Transverse colon (tissue), 4 donors: ENCODE data around the gene ERLIN1. TPM values are rescaled to one million over a fixed set of nuclear protein-coding genes. Genes with fewer than 3 reads are reported as not detected.

Experiments used
- DNase-seq: peaks from one replicate; pipeline ENCODE4 v3.0.0-alpha.2; 2019
- H3K27ac ChIP-seq, 4 donors: fragments of 200-600 bp; sonication (generic); 2 replicates each; pipeline ENCODE4 v1.5.1; 2016 to 2018; ENCODE audit warnings: inconsistent platforms in 4 of 4
- H3K27me3 ChIP-seq: fragments of 200-600 bp; sonication (generic); 2 replicates; pipeline ENCODE4 v1.5.1; 2017; ENCODE audit warnings: inconsistent platforms
- H3K36me3 ChIP-seq, 4 donors: fragments of 200-600 bp; sonication (generic); 2 replicates each; pipeline ENCODE4 v1.5.1; 2017 to 2019; ENCODE audit warnings: inconsistent platforms in 4 of 4
- H3K4me1 ChIP-seq, 4 donors: fragments of 200-600 bp; sonication (generic); 2 replicates each; pipeline ENCODE4 v1.5.1; 2017 to 2020; ENCODE audit warnings: inconsistent platforms in 4 of 4
- H3K4me3 ChIP-seq, 4 donors: fragments of 200-600 bp; sonication (generic); 1 replicate in 1 of 4; 2 replicates in 3 of 4; pipeline versions ENCODE4 v1.5.1 to v1.6.1; 2017 to 2019; ENCODE audit warnings: inconsistent platforms in 4 of 4
- H3K9me3 ChIP-seq, 2 donors: fragments of 200-600 bp; sonication (generic); 2 replicates each; pipeline ENCODE4 v1.5.1; 2017 to 2019; ENCODE audit warnings: inconsistent platforms in 2 of 2
- CTCF ChIP-seq, 5 experiments: fragments of 200-600 bp in 3 of 5; fragments of 450-650 bp in 2 of 5; sonication (generic) in 3 of 5; IDR thresholded peaks; 1 replicate in 2 of 5; 2 replicates in 3 of 5; pipeline ENCODE4 v1.5.1; 2016 to 2017; ENCODE audit warnings: antibody characterized with exemption in 5 of 5, inconsistent platforms in 3 of 5, mild to moderate bottlenecking in 2 of 5, moderate library complexity in 1 of 5
- EP300 ChIP-seq: sonication (generic); formaldehyde crosslinking; IDR thresholded peaks from one replicate; pipeline ENCODE4 v1.6.1; 2017; ENCODE audit warnings: antibody characterized with exemption, low read depth
- POLR2A ChIP-seq: fragments of 450-650 bp; IDR thresholded peaks from one replicate; pipeline ENCODE4 v1.6.1; 2016; ENCODE audit warnings: antibody characterized with exemption, mild to moderate bottlenecking, moderate library complexity
- POLR2AphosphoS5 ChIP-seq, 3 donors: sonication (generic); formaldehyde crosslinking; IDR thresholded peaks; one replicate each; pipeline ENCODE4 v1.6.1; 2016; ENCODE audit warnings: antibody characterized with exemption in 3 of 3
- WGBS, 2 donors: methylation state at CpG; one replicate each; pipeline ENCODE4 v1.1.5; 2018; ENCODE audit warnings: low coverage in 1 of 2; 5-methylcytosine and 5-hydroxymethylcytosine counted together
- in situ Hi-C, 4 donors: fragments of 200-750 bp; cut with MboI; loops; one replicate each; pipeline versions ENCODE4 v1.15.0 to v1.15.1; 2017; ENCODE audit warnings: low sequenced_read_pairs in 3 of 4, low pct_ligation_motif_present in 1 of 4, low pct_unique_long_range_greater_than_20kb in 1 of 4
- intact Hi-C: fragments of 100-400 bp; cut with DNase I; formaldehyde crosslinking; loops from one replicate; pipeline ENCODE4 v1.15.1; 2023; ENCODE audit warnings: low total_unique reads
- total RNA-seq, 4 donors: library from RNA; depleted of rRNA; stranded (reverse); fragments of >200 nt; gene quantifications; one replicate each; pipeline ENCODE4 v1.1.0, GENCODE V29; 2016

Gene ERLIN1
- total RNA-seq, 4 donors from 2014 or later = 21.7 to 41.0 (median 39.6) TPM

DNA sequence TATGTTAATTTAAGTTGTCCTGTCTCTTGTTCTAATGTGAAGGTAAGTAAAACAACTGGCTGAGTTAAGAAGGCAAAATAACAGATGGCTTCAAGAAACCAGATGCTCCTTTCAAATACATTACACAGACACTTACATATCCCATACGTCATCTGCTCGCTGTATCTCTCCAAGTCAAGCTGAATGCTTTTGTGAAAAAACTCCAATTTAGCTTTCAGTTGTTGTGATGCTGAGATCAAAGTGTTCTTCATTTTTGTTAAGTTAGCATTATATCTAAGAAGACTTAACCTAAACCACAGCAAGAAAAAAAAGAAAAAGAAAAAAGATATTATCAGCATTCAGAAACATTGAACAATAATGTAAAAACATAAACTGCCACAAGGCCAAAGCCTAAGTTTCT, 18.5 kb upstream of the ERLIN1 start:
- WGBS, 2 donors = 45 to 90% methylated on average over 2 of the region's 2 CpGs
- intact Hi-C loops = no loop called here
- H3K4me3 ChIP-seq = no peak overlapping the region
- peaks cover 0 to 84% (median 24%) of the 10 kb centered on the region in 4 donors for H3K36me3 ChIP-seq
- H3K4me1 ChIP-seq = no peaks in the 10 kb centered on the region
- DNase-seq = no peak
- in situ Hi-C loops = no loop called here
- H3K27me3 ChIP-seq = no peaks in the 10 kb centered on the region
- TF ChIP-seq EP300 (no peak), POLR2AphosphoS5 (IDR thresholded peaks at IDR 0.05) (no peak)
- H3K9me3 ChIP-seq = no peaks in the 10 kb centered on the region
- no peak overlapping the region for H3K27ac ChIP-seq

DNA sequence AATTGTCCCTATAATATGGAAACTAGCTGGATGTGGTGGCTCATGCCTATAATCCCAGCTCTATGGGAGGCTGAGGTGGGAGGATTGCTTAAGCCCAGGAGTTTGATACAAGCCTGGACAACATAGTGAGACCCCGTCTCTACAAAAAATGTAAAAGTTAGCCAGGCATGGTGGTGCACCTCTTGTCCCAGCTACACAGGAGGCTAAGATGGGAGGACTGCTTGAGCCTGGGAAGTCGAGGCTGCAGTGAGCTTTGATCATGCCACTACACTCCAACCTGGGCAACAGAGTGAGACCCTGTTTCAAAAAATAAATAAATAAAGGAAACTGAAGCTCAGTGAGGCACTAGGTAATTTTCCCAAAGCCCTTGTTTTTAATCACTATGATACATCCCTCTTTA, 15.7 kb upstream of the ERLIN1 start:
- no peak for DNase-seq
- in situ Hi-C loops = no loop called here
- Histone ChIP-seq H3K9me3 (no peaks in the 10 kb centered on the region), H3K4me1 (no peaks in the 10 kb centered on the region), H3K4me3 (no peak overlapping the region), H3K27me3 (no peaks in the 10 kb centered on the region), H3K27ac (no peak overlapping the region), H3K36me3 (peaks cover 0 to 68% (median 28%) of the 10 kb centered on the region in 4 donors)
- TF ChIP-seq POLR2A (no peak), EP300 (no peak), POLR2AphosphoS5 (IDR thresholded peaks at IDR 0.05) (no peak)
- 95 to 100% methylated on average over 2 of the region's 2 CpGs for WGBS, 2 donors
- intact Hi-C loops = no loop called here

DNA sequence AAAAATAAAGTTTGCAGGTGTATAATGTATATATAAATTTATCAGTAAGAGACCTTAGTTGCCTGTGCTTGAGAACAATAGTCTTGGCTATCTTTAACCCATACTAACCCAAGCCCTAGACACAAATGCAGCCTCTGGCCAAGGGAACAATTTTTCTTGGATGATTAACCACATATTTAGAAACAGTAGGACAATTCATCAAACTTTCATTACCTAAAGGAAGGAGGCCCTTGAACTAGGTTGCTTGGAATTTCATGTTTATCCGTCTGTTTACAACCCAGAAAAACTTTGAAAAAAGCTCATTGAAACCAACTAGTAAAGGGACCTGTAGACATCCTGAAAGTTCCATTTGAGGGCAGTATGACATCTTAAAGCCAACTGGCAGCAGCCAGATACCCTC, 8.9 kb upstream of the ERLIN1 start:
- H3K27ac ChIP-seq = no peak overlapping the region
- no peak for DNase-seq
- 83 to 96% methylated on average over 1 of the region's 1 CpG for WGBS, 2 donors
- H3K4me3 ChIP-seq = no peak overlapping the region
- H3K27me3 ChIP-seq = no peaks in the 10 kb centered on the region
- H3K9me3 ChIP-seq = no peaks in the 10 kb centered on the region
- TF ChIP-seq POLR2AphosphoS5 (IDR thresholded peaks at IDR 0.05) = no peak
- TF ChIP-seq CTCF (IDR thresholded peaks at IDR 0.05) = no peak
- no peak for TF ChIP-seq EP300
- no peak for TF ChIP-seq POLR2A
- H3K4me1 ChIP-seq = no peaks in the 10 kb centered on the region
- peaks cover 0 to 32% (median 12%) of the 10 kb centered on the region in 4 donors for H3K36me3 ChIP-seq
- intact Hi-C loops = no loop called here
- in situ Hi-C loops = no loop called here

DNA sequence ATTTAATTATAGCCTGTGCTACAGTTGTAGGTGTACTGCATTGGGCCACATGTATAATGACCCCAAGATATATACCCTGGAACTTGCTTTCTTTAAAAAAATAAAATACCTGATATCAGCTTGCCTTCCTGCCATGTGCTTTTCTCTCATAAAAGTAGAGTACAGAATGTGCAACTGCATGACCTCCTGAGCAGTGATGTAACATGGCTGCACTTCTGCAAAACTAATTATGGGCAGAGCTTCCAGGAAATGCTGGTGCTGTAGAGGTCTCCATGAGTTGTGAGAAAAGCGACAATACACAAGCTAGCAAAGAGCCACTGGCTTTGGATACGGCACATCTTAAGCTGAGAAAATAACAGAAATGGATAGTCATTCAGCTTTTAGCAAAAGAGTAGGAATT, 6.5 kb upstream of the ERLIN1 start:
- 76 to 96% methylated on average over 2 of the region's 2 CpGs for WGBS, 2 donors
- TF ChIP-seq POLR2A (no peak), EP300 (no peak), POLR2AphosphoS5 (IDR thresholded peaks at IDR 0.05) (no peak), CTCF (IDR thresholded peaks at IDR 0.05) (no peak)
- peaks cover 0 to 7% (median 2%) of the 10 kb centered on the region in 4 donors for H3K4me1 ChIP-seq
- H3K36me3 ChIP-seq = peaks cover 0 to 17% (median 9%) of the 10 kb centered on the region in 4 donors
- no peak overlapping the region for H3K27ac ChIP-seq
- H3K4me3 ChIP-seq = no peak overlapping the region
- intact Hi-C loops = no loop called here
- H3K27me3 ChIP-seq = no peaks in the 10 kb centered on the region
- no peak for DNase-seq
- no peaks in the 10 kb centered on the region for H3K9me3 ChIP-seq
- in situ Hi-C loops = no loop called here

GRCh38 chr10:100186253-100187212, 704 bp upstream of the ERLIN1 start:
- Histone ChIP-seq H3K4me3 (peak overlapping the region; percentile 21 to 93 (median 80)), H3K4me1 (peaks cover 15 to 51% (median 33%) of the 10 kb centered on the region in 4 donors), H3K9me3 (no peaks in the 10 kb centered on the region), H3K36me3 (peaks cover 0 to 7% (median 2%) of the 10 kb centered on the region in 4 donors), H3K27me3 (no peaks in the 10 kb centered on the region), H3K27ac (peak overlapping the region; percentile 89 to 97 (median 92))
- WGBS, 2 donors = 0 to 31% methylated on average over 9 to 27 of the region's 28 CpGs
- in situ Hi-C loops (no loop called here), intact Hi-C loops (no loop called here)
- TF ChIP-seq POLR2AphosphoS5 (IDR thresholded peaks at IDR 0.05) (no peak), CTCF (IDR thresholded peaks at IDR 0.05) (no peak), POLR2A (no peak), EP300 (no peak)
- DNase-seq = peak; percentile 58
